ENCODE measurements around the gene COL6A2.

The COL6A2 gene

DNA sequence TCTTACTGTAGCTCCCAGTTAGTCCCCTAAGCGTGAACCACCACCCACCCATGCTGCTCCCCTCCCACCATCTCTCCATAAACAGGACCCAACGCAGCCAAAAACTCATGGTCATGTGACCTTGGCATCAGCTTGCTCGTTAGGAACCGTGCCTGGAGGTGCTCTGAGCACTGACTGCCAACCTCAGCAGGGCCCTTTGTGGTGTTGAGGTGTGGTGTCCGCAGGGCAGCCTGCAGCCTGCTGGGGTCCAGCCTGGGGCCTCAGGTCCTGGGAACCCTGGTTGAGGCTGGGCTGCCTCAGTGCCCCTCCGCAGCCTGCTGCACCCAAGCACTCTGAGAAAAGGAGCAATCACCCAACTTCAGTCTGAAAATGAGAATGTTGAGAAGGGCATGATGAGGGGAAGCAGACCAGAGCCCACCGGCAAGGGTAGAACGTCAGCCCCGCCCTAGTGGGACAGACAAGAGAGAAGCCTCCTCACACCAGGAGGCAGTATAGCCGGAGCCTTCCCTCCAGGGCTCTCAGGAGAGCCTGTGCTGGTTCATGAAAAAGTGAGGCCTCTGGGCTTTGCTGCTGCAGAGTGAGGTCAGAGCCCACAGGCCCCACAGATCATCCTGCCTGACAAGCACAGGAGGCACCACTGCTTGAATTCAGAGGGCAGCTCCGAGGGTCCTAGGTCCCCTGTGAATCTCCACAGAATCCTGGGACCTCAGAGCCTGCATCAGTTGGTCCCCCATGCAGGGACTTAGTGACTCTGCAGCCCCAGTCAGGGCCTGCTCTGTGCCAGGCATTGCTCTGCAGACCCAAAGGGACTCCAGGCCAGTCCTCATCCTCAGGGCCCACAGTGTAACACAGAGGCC, 4.9 kb upstream of the COL6A2 start:
- in situ Hi-C loops (cut with HindIII; ENCODE audit: low sequenced_read_pairs) = no loop called here

DNA sequence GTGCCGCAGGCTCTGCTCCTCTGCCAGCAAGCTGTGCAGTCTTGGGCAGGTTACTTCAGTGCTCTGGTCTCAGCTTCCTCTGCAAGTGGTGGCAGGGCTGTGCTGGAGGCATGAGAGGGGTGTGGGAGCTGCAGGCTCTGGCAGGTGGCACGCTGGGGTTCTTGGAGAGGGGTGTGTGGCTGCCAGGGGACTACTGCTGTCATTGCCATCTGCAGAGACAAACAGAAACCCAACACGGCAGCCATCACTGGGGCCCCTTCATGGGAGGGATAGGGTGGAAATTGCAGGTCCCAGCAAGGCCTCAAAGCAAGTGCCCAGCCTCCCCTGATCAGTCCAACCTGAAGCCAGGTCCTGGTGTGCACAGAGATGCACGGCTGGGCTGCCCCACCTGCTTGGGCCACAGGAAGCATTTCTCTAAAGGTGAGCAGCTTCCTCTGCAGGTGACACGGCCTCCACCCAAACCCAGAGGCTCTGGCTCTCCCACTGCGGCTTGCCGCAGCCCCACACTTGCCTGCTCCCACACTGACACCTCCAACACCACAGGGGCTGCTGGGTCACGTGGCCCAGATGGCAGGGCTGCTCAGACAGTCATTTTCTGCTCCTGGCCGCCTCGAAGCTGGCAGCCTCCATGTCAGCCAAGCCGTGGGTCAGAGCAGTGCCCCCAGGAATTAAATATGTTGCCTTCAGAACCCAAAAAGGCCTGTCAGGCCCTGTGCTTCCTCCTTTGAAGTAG, 4.1 kb upstream of the COL6A2 start:
- in situ Hi-C loops (cut with HindIII; ENCODE audit: low sequenced_read_pairs) = no loop called here

DNA sequence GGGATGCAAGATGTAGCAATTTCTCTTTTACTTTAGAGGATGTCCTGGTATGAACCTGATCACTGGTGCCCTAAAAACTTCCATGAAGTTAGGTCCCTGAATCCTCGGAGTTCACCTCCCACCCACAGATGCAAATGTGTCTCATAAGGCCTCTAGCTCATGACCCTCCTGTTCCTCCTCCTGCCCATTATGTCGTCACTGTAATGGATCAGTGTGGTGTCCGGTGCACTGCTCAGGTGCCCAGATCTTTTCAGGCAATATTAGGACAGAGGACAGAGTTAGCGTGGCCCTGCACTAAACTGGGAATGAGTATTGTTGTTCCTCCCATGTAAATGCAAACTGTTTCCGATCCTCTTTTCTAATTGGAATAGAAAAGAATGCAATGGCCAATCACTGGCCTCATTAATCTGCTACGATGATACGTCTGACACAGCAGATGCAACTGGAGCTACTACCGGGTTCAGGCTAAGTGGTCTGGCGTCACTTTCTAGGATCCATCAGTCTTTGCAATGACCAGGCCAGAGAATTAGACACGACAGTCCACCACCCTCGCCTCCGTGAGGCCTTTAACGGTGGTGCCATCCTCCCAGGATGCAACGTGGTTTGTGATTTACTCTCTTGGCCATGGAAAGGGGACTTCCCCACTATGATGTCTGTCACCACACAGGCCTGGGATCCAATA, 3.4 kb upstream of the COL6A2 start:
- in situ Hi-C loops (cut with HindIII; ENCODE audit: low sequenced_read_pairs) = no loop called here

DNA sequence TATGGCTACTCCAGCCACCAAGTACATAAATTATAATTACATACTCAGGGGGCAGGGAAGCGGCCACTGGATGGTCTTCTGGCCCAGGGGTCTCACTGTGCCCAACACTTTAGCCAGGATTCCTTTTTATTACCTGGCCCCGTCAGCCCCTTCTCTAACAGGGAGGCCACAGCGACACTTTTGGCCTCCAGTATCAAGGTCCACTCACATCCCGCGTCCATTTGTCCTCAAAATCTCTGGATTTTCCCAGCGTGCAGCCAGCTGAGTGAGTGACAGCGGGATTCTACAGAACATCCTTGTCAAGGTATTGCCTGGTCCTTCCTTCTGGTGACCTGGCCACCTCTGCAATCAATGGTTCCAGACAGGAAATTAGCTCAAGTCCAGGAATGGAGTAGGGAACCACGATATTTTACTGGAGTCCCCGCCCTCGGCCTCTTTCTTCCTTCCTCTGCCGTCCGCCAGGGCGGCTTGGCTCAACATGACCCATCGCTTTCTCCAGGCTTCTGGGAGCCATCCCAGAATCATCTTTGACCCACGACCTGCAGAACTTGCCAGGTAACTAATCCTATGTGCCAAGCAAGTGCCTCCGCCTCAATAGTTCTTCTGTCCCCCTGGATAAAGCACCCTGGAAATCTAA, 2.7 kb upstream of the COL6A2 start:
- in situ Hi-C loops (cut with HindIII; ENCODE audit: low sequenced_read_pairs) = no loop called here

DNA sequence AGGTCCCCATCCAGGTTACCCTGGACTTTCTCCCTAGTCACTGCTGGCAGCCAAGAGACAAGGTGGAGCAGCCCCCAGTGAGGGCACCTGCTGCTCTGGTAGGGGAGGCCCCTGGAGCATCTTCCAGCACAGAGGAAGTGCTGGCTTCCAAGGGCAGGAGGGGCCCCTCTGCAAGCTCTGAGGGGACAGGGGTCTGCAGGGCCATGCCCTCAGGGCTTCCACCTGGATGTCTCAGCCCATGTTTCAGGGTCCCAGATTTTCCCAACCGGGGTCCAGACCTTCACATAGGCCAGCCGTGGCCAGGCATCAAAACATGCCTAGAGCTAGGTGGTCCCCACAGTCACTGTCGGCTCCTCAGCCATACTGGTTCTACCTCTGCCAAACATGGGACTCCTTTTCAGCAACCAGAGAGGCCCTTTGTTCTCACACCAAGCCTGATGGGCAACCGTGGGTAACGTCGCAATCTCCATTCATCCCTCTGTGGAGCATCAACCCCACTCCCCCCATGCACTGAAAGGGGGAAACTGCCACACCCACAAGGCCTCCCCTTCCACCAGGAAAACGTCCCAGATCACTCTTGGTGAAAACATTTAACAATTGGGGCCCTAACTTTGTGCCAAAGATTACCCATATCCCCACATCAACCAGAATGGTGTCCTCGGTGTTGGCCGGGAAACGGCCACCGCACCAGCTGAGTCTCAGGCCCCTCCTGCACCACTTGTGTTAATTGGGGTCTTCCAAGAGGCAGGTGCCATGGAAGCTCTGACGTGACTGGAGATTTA, 1.9 kb upstream of the COL6A2 start:
- in situ Hi-C loops (cut with HindIII; ENCODE audit: low sequenced_read_pairs) = no loop called here

DNA sequence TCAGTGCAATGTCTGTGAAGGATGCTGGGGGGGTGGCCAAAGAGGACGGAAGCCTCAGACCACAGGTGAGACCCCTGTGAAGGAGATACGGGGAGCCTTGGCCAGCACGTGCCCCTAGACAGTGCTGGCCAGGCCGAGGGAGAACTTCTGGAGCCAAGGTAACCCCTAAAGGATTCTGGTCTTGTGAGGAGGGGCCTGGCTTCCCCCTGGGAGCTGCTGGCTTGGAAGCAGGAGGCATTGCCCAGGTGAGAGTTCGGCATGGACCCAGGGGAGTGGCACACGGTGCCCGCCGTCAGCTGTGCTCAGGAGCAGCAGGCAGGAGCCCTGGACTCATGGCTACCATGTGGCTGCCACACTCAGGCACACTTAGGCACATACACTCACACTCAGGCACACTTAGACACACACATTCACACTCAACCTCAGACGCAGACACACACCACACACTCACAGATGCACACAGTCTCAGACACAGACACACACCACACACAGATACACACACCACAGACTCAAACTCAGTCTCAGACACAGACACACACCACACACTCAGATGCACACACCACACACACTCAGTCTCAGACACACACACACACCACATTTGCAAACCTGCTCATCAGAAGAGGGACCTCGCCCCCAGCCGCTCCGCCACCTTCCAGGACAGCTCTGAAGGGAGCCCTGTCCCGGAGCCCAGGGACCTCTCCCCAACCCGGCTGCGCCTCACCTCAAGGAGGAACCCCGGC, 1.1 kb upstream of the COL6A2 start:
- in situ Hi-C loops (cut with HindIII; ENCODE audit: low sequenced_read_pairs) = no loop called here

DNA sequence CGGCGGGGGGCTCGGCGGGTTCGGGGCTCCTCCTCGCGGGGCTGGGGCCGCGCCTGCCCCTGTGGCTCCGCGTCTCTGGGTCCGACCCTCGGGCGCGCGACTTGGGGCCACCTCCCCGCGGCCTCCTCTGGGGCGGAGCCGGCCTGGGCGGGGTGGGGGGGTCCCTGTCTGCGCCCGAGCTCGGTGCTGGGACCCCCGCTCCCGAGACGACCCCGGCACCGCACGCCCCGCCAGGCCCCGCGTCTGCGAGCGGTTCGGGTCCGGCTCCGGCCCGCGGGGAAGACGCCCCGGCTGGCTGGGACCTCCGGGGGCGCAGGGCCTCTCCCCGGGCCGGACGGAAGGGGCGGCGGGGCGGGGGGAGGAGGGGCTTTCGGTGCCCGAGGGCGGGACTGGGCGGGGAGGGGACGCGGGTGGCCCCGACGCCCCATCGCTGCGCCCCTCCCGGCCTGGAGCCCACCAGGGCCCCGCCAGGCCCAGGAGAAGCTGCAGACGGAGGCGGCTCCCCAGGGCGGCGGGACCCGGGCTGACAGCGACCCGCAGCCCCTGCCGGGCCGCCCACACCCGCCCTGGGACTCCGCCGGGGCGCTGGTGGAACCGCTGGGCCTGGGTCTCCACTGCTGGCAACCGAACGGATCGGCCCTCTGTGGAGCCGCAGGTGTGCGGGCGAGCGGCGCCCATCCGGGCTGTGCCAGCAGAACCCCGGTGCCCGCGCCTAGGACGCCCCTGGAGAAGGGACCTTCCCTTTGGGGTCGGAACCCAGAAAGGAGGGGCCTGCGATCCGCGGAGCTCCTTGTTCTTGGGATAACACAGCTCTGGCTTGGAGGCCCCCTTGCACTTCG, 610 bp downstream of the COL6A2 start:
- in situ Hi-C loops (cut with HindIII; ENCODE audit: low sequenced_read_pairs) = no loop called here

DNA sequence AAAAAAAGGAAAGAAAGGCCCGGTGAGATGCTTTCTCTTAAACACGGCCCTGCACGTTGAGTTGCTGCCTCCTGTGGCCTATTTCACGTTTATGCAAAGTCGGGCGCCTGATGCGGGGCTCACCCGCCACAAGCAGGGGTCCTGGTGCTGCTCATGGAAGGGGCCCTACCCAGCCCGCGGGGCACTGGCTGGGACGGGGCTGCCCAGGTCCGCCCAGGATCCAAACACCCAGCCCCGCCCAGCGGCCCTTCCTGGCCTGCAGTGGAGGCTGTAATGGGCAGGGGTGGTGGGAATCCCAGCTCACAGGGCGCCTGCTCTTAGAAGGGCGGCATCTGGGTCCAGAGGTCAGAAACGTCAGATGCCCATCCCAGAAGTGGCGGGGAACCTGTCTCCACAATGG, 1.6 kb downstream of the COL6A2 start:
- in situ Hi-C loops (cut with HindIII; ENCODE audit: low sequenced_read_pairs) = no loop called here

DNA sequence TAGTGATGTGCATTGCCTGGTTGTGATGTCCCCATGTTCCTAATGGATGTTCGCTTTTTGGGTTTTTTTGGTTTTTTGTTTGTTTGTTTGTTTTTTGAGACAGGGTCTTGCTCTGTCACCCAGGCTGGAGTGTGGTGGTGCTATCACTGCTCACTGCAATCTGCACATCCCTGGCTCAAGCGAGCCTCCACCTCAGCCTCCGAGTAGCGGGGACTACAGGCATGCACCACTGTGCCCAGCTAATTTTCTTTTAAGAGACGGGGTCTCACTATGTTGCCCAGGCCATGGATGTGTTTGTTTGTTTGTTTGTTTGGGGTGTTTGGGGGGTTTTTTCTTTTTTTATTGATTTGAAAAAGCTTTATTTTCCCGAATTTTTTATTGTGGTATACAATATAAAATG, 2.1 kb downstream of the COL6A2 start:
- in situ Hi-C loops (cut with HindIII; ENCODE audit: low sequenced_read_pairs) = loop anchor here (25.0 kb wide), 1 partner anchor 88 kb away; no protein-coding TSS in a partner anchor

DNA sequence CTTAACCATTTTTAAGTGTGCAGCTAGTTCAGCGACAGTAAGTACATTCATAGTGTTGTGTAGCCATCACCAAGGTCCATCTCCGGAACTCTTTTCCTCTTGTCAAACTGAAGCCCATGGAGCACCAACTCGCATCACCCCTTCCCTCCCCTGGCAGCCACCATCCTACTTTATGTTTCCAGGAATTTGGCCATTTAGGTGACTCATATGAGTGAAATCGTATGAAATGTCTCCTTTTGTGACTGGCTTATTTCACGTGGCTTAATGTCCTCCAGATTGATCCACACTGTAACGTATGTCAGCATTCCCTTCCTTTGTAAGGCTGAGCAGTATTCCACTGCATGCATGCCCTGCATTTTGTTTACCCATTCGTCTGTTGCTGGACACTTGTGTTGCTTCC, 2.5 kb downstream of the COL6A2 start:
- in situ Hi-C loops (cut with HindIII; ENCODE audit: low sequenced_read_pairs) = loop anchor here (25.0 kb wide), 1 partner anchor 88 kb away; no protein-coding TSS in a partner anchor

DNA sequence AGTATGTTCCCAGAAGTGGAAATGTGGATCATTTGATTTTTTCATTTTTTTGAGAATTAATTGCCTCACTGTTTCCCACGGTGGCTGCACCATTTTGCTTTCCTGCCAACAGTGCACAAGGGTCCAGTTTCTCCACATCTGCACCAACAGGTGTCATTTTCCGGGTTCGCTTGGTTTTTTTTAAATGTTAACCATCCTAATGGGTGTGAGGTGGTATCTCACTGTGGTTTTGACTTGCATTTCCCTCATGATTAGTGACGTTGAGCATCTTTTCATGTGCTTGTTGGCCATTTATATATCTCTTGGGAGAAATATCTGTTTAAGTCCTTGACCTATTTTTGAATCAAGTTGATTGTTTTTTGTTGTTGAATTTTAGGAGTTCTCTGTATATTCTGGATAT, 3.0 kb downstream of the COL6A2 start:
- in situ Hi-C loops (cut with HindIII; ENCODE audit: low sequenced_read_pairs) = loop anchor here (25.0 kb wide), 1 partner anchor 89 kb away; no protein-coding TSS in a partner anchor

DNA sequence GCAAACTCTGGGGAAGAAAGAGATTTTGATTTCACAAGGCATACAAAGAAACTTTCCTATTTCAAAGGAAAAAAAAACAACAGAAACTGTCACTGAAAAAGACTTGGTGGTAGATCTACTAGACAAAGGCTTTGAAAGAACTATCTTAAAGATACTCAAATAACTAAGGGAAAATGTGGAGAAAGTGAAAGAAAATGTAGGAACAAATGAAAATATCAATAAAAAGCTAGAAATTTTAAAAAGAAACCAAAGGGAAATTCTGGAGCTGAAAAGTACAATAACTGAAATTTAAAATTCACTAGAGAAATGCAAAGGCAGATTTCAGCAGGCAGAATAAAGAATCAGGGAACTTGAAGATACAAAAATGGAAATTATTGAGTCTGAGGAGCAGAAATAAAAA, 6.2 kb downstream of the COL6A2 start:
- in situ Hi-C loops (cut with HindIII; ENCODE audit: low sequenced_read_pairs) = loop anchor here (25.0 kb wide), 1 partner anchor 92 kb away; no protein-coding TSS in a partner anchor

DNA sequence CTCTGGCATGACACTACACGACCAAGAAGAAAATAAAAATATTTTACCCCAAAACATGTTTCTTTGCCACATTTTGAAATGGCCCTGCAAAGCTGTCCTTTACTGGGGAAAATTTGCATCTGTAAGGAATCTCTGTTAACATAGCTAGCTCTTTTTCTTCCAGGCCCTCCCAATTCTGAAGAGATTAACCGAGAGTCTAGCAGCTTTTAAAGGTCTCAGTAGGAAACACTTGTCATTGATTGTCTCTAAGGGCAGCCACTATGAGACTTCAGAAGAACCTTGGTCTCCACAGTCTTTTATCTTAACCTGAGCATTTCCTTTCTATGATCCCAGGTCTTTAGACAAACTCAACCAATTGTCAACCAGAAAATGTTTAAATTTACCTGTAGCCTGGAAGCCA, 9.5 kb downstream of the COL6A2 start:
- in situ Hi-C loops (cut with HindIII; ENCODE audit: low sequenced_read_pairs) = loop anchor here (25.0 kb wide), 1 partner anchor 95 kb away; no protein-coding TSS in a partner anchor

DNA sequence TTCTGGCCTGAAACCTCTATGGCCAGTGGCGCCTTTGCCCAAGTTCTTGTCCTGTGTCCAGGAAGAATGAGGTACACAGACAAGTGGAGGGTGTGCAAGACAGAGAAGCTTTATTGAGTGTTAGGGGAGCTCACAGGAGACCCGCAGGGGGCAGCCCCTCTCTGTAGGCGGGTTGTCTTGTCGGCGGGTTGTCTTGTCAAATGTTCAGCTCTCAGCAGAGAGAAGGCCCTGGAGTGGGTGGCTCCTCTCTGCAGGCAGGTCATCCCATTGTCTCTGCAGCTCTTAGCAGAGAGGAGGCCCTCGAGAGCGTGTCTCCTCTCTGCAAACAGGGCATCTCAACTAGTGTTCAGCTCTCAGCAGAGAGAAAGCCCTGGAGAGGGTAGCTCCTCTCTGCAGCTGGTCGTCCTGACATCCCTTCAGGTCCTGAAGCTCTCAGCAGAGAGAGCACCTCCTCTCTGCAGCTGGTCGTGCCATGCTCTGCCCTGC, 11.0 kb downstream of the COL6A2 start:
- in situ Hi-C loops (cut with HindIII; ENCODE audit: low sequenced_read_pairs) = loop anchor here (25.0 kb wide), 1 partner anchor 97 kb away; no protein-coding TSS in a partner anchor

DNA sequence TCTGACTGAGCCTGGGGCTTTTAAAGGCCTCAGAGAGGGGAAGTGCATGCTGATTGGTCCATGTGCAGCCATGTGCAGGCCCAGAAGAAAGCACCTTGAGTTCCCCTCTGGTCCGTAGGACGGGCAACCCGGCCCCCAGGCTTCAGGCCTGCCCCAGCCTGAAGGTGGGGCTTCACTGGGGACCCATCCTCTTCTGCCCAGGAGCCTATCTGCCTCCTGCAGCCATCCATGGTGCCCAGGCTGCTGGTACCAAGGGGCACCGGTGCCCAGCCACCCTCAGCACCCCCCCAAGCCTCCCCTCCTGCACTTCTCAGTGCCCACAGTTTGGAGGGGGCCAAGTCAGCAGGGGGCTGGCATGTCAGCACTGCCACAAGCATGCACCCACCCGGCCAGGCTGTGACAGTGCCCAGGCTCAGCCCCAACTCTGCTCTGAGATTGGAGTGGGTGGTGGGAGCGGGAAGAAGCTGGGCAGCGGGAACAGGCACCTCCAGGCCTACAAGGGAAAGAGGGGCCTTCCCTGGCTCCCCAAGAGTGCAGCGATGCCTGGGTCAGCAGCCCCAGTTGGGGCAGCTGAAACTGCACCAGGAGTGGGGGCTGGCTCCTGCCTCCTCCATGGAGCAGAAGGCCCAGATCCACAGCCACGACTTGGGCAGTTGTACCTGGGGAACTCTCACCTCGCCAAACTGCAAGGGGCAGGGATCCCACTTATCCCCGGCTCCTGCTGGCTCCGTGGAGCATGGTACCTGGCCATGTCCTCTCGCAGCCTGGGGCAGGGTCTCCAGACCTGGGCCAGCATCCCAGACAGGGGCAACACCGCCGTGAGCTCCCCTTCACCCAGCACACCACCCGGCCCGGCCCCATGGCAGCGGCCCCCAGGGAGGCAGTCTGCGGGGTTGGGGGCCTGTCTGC, 11.7 kb downstream of the COL6A2 start:
- in situ Hi-C loops (cut with HindIII; ENCODE audit: low sequenced_read_pairs) = loop anchor here (25.0 kb wide), 1 partner anchor 97 kb away; no protein-coding TSS in a partner anchor

DNA sequence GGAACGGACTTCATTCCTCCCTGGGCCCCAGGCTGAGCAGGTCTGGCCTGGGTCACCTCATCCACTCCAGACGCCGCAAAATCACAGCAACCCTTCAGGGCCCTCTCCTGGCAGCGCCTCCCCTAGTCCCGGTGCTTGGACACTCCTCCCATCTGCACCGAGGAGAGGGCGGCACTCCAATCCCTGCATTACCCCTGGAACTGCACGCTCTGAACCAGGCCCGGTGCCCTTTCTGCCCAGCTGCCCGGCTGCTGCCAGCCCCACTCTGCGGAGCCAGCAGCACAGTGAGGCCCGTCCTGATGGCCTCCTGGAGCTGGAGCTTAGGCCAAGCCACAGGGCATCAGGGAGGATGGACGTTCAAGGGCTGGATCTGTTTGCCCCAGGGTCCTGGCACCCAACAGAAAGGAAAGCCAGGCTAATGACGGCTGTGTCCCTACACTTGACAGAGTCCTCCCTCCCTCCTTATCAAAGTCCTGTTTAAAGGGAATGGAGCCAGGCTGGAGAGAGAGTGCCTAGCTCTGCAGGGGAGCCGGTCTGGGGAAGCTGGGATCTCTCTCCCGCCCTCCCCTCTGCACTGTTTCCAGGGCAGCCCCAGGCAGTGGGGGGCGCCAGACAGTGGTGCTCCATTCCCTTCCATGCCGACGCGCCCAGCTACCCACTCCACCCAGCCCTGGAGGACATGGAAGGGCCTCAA, 12.7 kb downstream of the COL6A2 start:
- in situ Hi-C loops (cut with HindIII; ENCODE audit: low sequenced_read_pairs) = loop anchor here (25.0 kb wide), 1 partner anchor 98 kb away; no protein-coding TSS in a partner anchor

Measured in DLD1 (cell line).